ENCODE measurements around the gene CDCA5. TPM values are rescaled to one million over a fixed set of nuclear protein-coding genes. Genes with fewer than 3 reads are reported as not detected.
"Not testable (repeated sequence)": the region's sequence is repeated elsewhere in the genome, so short reads cannot be mapped to it uniquely, and the experiment has no call there.

The CDCA5 gene
- total RNA-seq, 1 experiment from 2014 or later, result 78.4 TPM

- DNase-seq (ENCODE audit: low read depth), result no peak
Observed at GRCh38 chr11:65120831-65121230, 37.0 kb upstream of the CDCA5 start.

- DNase-seq (ENCODE audit: low read depth), result no peak
Observed at GRCh38 chr11:65119670-65119995, 35.8 kb upstream of the CDCA5 start.

GRCh38 chr11:65118891-65119669 is 35.2 kb upstream of the CDCA5 start:
- not testable (repeated sequence) for DNase-seq (ENCODE audit: low read depth)

- DNase-seq (ENCODE audit: low read depth), result no peak
Observed at GRCh38 chr11:65118097-65118837, 34.4 kb upstream of the CDCA5 start.

- DNase-seq (ENCODE audit: low read depth), result peak; percentile 98
Observed at GRCh38 chr11:65117206-65118096, 33.6 kb upstream of the CDCA5 start, which contains the start of gene ZNHIT2. ZNHIT2 (minus strand) TSS chr11:65117701; CDS start chr11:65117653, 48 bp downstream.

GRCh38 chr11:65116370-65117205 is 32.7 kb upstream of the CDCA5 start:
- DNase-seq (ENCODE audit: low read depth), result peak; percentile 30

- DNase-seq (ENCODE audit: low read depth), result no peak
Observed at GRCh38 chr11:65115361-65116082, 31.7 kb upstream of the CDCA5 start.

GRCh38 chr11:65114538-65115171 is 30.8 kb upstream of the CDCA5 start:
- DNase-seq (ENCODE audit: low read depth), result no peak

- no peak for DNase-seq (ENCODE audit: low read depth)
Observed at GRCh38 chr11:65113839-65114238, 30.0 kb upstream of the CDCA5 start.

GRCh38 chr11:65113361-65113756 is 29.5 kb upstream of the CDCA5 start:
- no peak for DNase-seq (ENCODE audit: low read depth)

- DNase-seq (ENCODE audit: low read depth), result no peak
Observed at GRCh38 chr11:65112546-65113360, 28.9 kb upstream of the CDCA5 start.

- DNase-seq (ENCODE audit: low read depth), result no peak
Observed at GRCh38 chr11:65111744-65112545, 28.1 kb upstream of the CDCA5 start, which contains the start of gene TM7SF2. TM7SF2 (plus strand) TSS chr11:65111872; CDS start chr11:65112016, 144 bp downstream.

GRCh38 chr11:65111159-65111743 is 27.4 kb upstream of the CDCA5 start:
- no peak for DNase-seq (ENCODE audit: low read depth)

- peak; percentile 80 for DNase-seq (ENCODE audit: low read depth)
Observed at GRCh38 chr11:65110354-65110861, 26.6 kb upstream of the CDCA5 start.

GRCh38 chr11:65109231-65110198 is 25.7 kb upstream of the CDCA5 start:
- no peak for DNase-seq (ENCODE audit: low read depth)

Measured in HT1080 (cell line).